GM23338 (cell line): ENCODE measurements around the gene AHCY. TPM values are rescaled to one million over a fixed set of nuclear protein-coding genes. Genes with fewer than 3 reads are reported as not detected.
A peak's percentile ranks its signal among the peaks of the same experiment; 100 is the strongest.

ENCODE experiments used
- ATAC-seq: fragments of 200-7000 bp; cut with Tn5 transposase; 3 replicates; pipeline ENCODE4 v1.9.1; 2020
- DNase-seq: peaks from one replicate; pipeline ENCODE4 v3.0.0-alpha.2; 2015; ENCODE audit warnings: low spot score
- H2AFZ ChIP-seq: fragments of 200-600 bp; sonication (generic); 2 replicates; pipeline ENCODE4 v1.8.0; 2016; ENCODE audit warnings: antibody characterized with exemption, mild to moderate bottlenecking, moderate library complexity
- H3F3A ChIP-seq: fragments of 200-600 bp; sonication (generic); replicated peaks from 2 replicates; pipeline ENCODE4 v1.8.0; 2017; ENCODE audit warnings: antibody characterized with exemption, mixed run types, low read depth
- H3K27ac ChIP-seq: fragments of 200-600 bp; sonication (generic); 2 replicates; pipeline ENCODE4 v1.6.1; 2016; ENCODE audit warnings: low read depth
- H3K27me3 ChIP-seq: fragments of 200-600 bp; sonication (generic); 2 replicates; pipeline ENCODE4 v1.8.0; 2016; ENCODE audit warnings: mild to moderate bottlenecking, mixed run types, moderate library complexity; ENCODE audit not compliant: insufficient read depth
- H3K36me3 ChIP-seq: fragments of 200-600 bp; sonication (generic); 2 replicates; pipeline ENCODE4 v1.8.0; 2016; ENCODE audit warnings: mild to moderate bottlenecking; ENCODE audit not compliant: insufficient read depth
- H3K4me1 ChIP-seq: fragments of 200-600 bp; sonication (generic); 2 replicates; pipeline ENCODE4 v1.8.0; 2016; ENCODE audit warnings: mild to moderate bottlenecking, moderate library complexity; ENCODE audit not compliant: insufficient read depth
- H3K4me2 ChIP-seq: fragments of 200-600 bp; sonication (generic); 2 replicates; pipeline ENCODE4 v1.7.1; 2017; ENCODE audit warnings: mixed run types
- H3K4me3 ChIP-seq: fragments of 200-600 bp; sonication (generic); 2 replicates; pipeline ENCODE4 v1.6.1; 2016; ENCODE audit warnings: mixed run types
- H3K79me2 ChIP-seq: fragments of 200-600 bp; sonication (generic); replicated peaks from 2 replicates; pipeline ENCODE4 v1.8.0; 2017; ENCODE audit warnings: mild to moderate bottlenecking; ENCODE audit not compliant: insufficient read depth
- H3K9me2 ChIP-seq: fragments of 200-600 bp; sonication (generic); 2 replicates; pipeline ENCODE4 v1.8.0; 2017; ENCODE audit not compliant: insufficient read depth
- H4K20me1 ChIP-seq: fragments of 200-600 bp; sonication (generic); replicated peaks from 2 replicates; pipeline ENCODE4 v1.8.0; 2017; ENCODE audit warnings: mild to moderate bottlenecking; ENCODE audit not compliant: insufficient read depth
- H3K27ac Mint-ChIP-seq: 2 replicates; pipeline ENCODE4 v1.8.0; 2020; ENCODE audit warnings: inconsistent platforms, mild to moderate bottlenecking, moderate library complexity, mixed read lengths
- H3K27me3 Mint-ChIP-seq: 3 replicates; pipeline ENCODE4 v1.8.0; 2022; ENCODE audit warnings: low read depth, mild to moderate bottlenecking, moderate library complexity, mixed read lengths, inconsistent platforms; ENCODE audit not compliant: insufficient read depth, poor library complexity
- H3K36me3 Mint-ChIP-seq: 3 replicates; pipeline ENCODE4 v1.8.0; 2021; ENCODE audit warnings: low read depth, mild to moderate bottlenecking, inconsistent platforms, moderate library complexity, mixed read lengths
- H3K4me1 Mint-ChIP-seq: 3 replicates; pipeline ENCODE4 v1.8.0; 2020; ENCODE audit warnings: mild to moderate bottlenecking, inconsistent platforms, mixed read lengths
- H3K4me3 Mint-ChIP-seq: 3 replicates; pipeline ENCODE4 v1.8.0; 2021; ENCODE audit warnings: moderate library complexity, mild to moderate bottlenecking, inconsistent platforms, mixed read lengths
- H3K9me3 Mint-ChIP-seq: 3 replicates; pipeline ENCODE4 v1.8.0; 2020; ENCODE audit warnings: moderate library complexity, mild to moderate bottlenecking, inconsistent platforms, mixed read lengths
- CREB1 ChIP-seq: fragments of 250-450 bp; sonication (Bioruptor Pico); IDR thresholded peaks from 2 replicates; pipeline ENCODE4 v1.5.0; 2020; ENCODE audit warnings: low read depth, mild to moderate bottlenecking, moderate library complexity
- EZH2 ChIP-seq: fragments of 200-600 bp; sonication (generic); IDR thresholded peaks from one replicate; pipeline ENCODE4 v1.8.0; 2017; ENCODE audit warnings: antibody characterized with exemption, mild to moderate bottlenecking, low read depth; ENCODE audit not compliant: unreplicated experiment
- EZH2phosphoT487 ChIP-seq: fragments of 200-600 bp; sonication (generic); IDR thresholded peaks from one replicate; pipeline ENCODE4 v1.8.1; 2018; ENCODE audit warnings: antibody characterized with exemption; ENCODE audit not compliant: unreplicated experiment
- JUNB ChIP-seq: IDR thresholded peaks from one replicate; pipeline ENCODE4 v1.6.1; 2016; ENCODE audit warnings: antibody characterized with exemption; ENCODE audit not compliant: unreplicated experiment
- NANOG ChIP-seq: IDR thresholded peaks from 2 replicates; pipeline ENCODE4 v1.6.1; 2016; ENCODE audit warnings: antibody characterized with exemption, borderline replicate concordance
- POLR2AphosphoS5 ChIP-seq: IDR thresholded peaks from 2 replicates; pipeline ENCODE4 v1.6.1; 2016; ENCODE audit warnings: antibody characterized with exemption, low read depth
- STAT1 ChIP-seq: IDR thresholded peaks from one replicate; pipeline ENCODE4 v1.6.1; 2016; ENCODE audit warnings: antibody characterized with exemption; ENCODE audit not compliant: unreplicated experiment
- ZNF114 ChIP-seq: fragments of 250-450 bp; sonication (Bioruptor Pico); IDR thresholded peaks from 2 replicates; pipeline ENCODE4 v1.5.0; 2020; ENCODE audit warnings: mild to moderate bottlenecking, moderate library complexity
- ZNF331 ChIP-seq: fragments of 250-450 bp; sonication (Bioruptor Pico); IDR thresholded peaks from 2 replicates; pipeline ENCODE4 v1.5.0; 2020; ENCODE audit warnings: low read depth, mild to moderate bottlenecking, moderate library complexity
- polyA plus RNA-seq: library from polyadenylated mRNA; unstranded; fragments of >200 nt; fragmentation: Nextera tagmentation; extraction: Ambion mirVana; gene quantifications from 2 replicates; pipeline ENCODE4 v1.2.1, GENCODE V29; 2016
- total RNA-seq: library from RNA; depleted of rRNA; stranded (reverse); fragments of >200 nt; shearing (Covaris generic); gene quantifications from 2 replicates; pipeline ENCODE4 v1.2.3, GENCODE V29; 2014
- TF ChIP-seq, protein P1 (sequence below): IDR thresholded peaks from 2 replicates; pipeline ENCODE4 v1.6.1; 2016; ENCODE audit warnings: antibody characterized with exemption
- TF ChIP-seq, protein P2 (sequence below): fragments of 250-450 bp; sonication (Bioruptor Pico); IDR thresholded peaks from 2 replicates; pipeline ENCODE4 v1.5.0; 2020; ENCODE audit warnings: mild to moderate bottlenecking, moderate library complexity
- TF ChIP-seq, protein P3 (sequence below), 2 experiments: fragments of 200-600 bp in 1 of 2; sonication (generic) in 1 of 2; conservative IDR thresholded peaks; 2 replicates each; pipeline versions ENCODE4 v1.5.1 to v1.6.1; 2016 to 2017; ENCODE audit warnings: antibody characterized with exemption in 2 of 2, low read depth in 2 of 2, mild to moderate bottlenecking in 2 of 2, moderate library complexity in 1 of 2
- TF ChIP-seq, protein P4 (sequence below): IDR thresholded peaks from one replicate; pipeline ENCODE4 v1.6.1; 2018; ENCODE audit warnings: antibody characterized with exemption; ENCODE audit not compliant: unreplicated experiment

The AHCY gene
- total and polyA plus RNA-seq, 2 experiments from 2014 or later, result 138 to 423 TPM

DNA sequence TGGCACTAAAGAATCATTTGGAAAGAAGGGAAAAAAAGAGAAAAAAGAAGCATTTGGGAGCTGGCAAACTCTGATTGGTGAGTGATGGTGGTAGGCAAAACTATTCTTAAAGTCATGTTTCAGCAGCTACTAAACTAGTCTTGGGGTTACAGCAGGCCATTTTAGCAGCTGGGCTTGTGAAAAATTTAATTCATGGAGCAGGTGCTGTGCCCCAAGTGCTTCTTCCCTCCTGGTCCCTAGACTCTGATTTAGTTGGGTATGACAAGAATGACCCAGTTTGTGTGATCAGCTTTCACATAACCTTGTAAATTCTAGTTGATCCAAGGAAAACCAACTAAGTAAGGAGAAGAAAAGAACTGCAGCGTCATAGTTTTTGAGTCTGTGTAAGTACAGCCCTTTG is 63.0 kb downstream of the AHCY start:
- 0 out of 2 replicates have a peak, but pooled peaks cover 10% of the 10 kb centered on the region for H3K4me1 ChIP-seq
- peaks cover 7% of the 10 kb centered on the region; the same call in 2 of the 3 replicates for H3K4me1 Mint-ChIP-seq
- H3K27ac ChIP-seq, result no peak overlapping the region
- H3K27ac Mint-ChIP-seq, result no peak overlapping the region
- TF ChIP-seq CREB1 (CRISPR knock-in tag) (no peak), EZH2phosphoT487 (no peak), ZNF114 (CRISPR knock-in tag) (no peak), NANOG (no peak), POLR2AphosphoS5 (no peak), ZNF331 (CRISPR knock-in tag) (no peak), EZH2 (no peak), STAT1 (no peak), JUNB (no peak)
- TF ChIP-seq, protein P1, sequence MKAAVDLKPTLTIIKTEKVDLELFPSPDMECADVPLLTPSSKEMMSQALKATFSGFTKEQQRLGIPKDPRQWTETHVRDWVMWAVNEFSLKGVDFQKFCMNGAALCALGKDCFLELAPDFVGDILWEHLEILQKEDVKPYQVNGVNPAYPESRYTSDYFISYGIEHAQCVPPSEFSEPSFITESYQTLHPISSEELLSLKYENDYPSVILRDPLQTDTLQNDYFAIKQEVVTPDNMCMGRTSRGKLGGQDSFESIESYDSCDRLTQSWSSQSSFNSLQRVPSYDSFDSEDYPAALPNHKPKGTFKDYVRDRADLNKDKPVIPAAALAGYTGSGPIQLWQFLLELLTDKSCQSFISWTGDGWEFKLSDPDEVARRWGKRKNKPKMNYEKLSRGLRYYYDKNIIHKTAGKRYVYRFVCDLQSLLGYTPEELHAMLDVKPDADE, result no peak
- TF ChIP-seq, protein P2, sequence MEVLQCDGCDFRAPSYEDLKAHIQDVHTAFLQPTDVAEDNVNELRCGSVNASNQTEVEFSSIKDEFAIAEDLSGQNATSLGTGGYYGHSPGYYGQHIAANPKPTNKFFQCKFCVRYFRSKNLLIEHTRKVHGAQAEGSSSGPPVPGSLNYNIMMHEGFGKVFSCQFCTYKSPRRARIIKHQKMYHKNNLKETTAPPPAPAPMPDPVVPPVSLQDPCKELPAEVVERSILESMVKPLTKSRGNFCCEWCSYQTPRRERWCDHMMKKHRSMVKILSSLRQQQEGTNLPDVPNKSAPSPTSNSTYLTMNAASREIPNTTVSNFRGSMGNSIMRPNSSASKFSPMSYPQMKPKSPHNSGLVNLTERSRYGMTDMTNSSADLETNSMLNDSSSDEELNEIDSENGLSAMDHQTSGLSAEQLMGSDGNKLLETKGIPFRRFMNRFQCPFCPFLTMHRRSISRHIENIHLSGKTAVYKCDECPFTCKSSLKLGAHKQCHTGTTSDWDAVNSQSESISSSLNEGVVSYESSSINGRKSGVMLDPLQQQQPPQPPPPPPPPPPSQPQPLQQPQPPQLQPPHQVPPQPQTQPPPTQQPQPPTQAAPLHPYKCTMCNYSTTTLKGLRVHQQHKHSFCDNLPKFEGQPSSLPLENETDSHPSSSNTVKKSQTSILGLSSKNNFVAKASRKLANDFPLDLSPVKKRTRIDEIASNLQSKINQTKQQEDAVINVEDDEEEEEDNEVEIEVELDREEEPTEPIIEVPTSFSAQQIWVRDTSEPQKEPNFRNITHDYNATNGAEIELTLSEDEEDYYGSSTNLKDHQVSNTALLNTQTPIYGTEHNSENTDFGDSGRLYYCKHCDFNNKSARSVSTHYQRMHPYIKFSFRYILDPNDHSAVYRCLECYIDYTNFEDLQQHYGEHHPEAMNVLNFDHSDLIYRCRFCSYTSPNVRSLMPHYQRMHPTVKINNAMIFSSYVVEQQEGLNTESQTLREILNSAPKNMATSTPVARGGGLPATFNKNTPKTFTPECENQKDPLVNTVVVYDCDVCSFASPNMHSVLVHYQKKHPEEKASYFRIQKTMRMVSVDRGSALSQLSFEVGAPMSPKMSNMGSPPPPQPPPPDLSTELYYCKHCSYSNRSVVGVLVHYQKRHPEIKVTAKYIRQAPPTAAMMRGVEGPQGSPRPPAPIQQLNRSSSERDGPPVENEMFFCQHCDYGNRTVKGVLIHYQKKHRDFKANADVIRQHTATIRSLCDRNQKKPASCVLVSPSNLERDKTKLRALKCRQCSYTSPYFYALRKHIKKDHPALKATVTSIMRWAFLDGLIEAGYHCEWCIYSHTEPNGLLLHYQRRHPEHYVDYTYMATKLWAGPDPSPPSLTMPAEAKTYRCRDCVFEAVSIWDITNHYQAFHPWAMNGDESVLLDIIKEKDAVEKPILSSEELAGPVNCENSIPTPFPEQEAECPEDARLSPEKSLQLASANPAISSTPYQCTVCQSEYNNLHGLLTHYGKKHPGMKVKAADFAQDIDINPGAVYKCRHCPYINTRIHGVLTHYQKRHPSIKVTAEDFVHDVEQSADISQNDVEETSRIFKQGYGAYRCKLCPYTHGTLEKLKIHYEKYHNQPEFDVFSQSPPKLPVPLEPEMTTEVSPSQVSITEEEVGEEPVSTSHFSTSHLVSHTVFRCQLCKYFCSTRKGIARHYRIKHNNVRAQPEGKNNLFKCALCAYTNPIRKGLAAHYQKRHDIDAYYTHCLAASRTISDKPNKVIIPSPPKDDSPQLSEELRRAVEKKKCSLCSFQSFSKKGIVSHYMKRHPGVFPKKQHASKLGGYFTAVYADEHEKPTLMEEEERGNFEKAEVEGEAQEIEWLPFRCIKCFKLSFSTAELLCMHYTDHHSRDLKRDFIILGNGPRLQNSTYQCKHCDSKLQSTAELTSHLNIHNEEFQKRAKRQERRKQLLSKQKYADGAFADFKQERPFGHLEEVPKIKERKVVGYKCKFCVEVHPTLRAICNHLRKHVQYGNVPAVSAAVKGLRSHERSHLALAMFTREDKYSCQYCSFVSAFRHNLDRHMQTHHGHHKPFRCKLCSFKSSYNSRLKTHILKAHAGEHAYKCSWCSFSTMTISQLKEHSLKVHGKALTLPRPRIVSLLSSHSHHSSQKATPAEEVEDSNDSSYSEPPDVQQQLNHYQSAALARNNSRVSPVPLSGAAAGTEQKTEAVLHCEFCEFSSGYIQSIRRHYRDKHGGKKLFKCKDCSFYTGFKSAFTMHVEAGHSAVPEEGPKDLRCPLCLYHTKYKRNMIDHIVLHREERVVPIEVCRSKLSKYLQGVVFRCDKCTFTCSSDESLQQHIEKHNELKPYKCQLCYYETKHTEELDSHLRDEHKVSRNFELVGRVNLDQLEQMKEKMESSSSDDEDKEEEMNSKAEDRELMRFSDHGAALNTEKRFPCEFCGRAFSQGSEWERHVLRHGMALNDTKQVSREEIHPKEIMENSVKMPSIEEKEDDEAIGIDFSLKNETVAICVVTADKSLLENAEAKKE (CRISPR knock-in tag), result no peak
- TF ChIP-seq, protein P3, sequence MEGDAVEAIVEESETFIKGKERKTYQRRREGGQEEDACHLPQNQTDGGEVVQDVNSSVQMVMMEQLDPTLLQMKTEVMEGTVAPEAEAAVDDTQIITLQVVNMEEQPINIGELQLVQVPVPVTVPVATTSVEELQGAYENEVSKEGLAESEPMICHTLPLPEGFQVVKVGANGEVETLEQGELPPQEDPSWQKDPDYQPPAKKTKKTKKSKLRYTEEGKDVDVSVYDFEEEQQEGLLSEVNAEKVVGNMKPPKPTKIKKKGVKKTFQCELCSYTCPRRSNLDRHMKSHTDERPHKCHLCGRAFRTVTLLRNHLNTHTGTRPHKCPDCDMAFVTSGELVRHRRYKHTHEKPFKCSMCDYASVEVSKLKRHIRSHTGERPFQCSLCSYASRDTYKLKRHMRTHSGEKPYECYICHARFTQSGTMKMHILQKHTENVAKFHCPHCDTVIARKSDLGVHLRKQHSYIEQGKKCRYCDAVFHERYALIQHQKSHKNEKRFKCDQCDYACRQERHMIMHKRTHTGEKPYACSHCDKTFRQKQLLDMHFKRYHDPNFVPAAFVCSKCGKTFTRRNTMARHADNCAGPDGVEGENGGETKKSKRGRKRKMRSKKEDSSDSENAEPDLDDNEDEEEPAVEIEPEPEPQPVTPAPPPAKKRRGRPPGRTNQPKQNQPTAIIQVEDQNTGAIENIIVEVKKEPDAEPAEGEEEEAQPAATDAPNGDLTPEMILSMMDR (conservative IDR thresholded peaks at IDR 0.05; ENCODE audit: low read depth in 2 of 2), result no peak
- TF ChIP-seq, protein P4, sequence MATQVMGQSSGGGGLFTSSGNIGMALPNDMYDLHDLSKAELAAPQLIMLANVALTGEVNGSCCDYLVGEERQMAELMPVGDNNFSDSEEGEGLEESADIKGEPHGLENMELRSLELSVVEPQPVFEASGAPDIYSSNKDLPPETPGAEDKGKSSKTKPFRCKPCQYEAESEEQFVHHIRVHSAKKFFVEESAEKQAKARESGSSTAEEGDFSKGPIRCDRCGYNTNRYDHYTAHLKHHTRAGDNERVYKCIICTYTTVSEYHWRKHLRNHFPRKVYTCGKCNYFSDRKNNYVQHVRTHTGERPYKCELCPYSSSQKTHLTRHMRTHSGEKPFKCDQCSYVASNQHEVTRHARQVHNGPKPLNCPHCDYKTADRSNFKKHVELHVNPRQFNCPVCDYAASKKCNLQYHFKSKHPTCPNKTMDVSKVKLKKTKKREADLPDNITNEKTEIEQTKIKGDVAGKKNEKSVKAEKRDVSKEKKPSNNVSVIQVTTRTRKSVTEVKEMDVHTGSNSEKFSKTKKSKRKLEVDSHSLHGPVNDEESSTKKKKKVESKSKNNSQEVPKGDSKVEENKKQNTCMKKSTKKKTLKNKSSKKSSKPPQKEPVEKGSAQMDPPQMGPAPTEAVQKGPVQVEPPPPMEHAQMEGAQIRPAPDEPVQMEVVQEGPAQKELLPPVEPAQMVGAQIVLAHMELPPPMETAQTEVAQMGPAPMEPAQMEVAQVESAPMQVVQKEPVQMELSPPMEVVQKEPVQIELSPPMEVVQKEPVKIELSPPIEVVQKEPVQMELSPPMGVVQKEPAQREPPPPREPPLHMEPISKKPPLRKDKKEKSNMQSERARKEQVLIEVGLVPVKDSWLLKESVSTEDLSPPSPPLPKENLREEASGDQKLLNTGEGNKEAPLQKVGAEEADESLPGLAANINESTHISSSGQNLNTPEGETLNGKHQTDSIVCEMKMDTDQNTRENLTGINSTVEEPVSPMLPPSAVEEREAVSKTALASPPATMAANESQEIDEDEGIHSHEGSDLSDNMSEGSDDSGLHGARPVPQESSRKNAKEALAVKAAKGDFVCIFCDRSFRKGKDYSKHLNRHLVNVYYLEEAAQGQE, result no peak
- no peak overlapping the region for H3K4me3 ChIP-seq
- peaks cover 6% of the 10 kb centered on the region for H3K9me3 Mint-ChIP-seq
- no peak overlapping the region for H3K4me3 Mint-ChIP-seq
- H3K79me2 ChIP-seq, result no peaks in the 10 kb centered on the region
- ATAC-seq, result no peak
- peak overlapping the region; percentile 48; the same call in 1 of the 2 replicates for H2AFZ ChIP-seq
- H3K36me3 Mint-ChIP-seq, result no peaks in the 10 kb centered on the region
- H4K20me1 ChIP-seq, result no peaks in the 10 kb centered on the region
- no peaks in the 10 kb centered on the region for H3K9me2 ChIP-seq
- no peak overlapping the region for H3K4me2 ChIP-seq
- H3K36me3 ChIP-seq, result no peaks in the 10 kb centered on the region
- H3K27me3 Mint-ChIP-seq, result no peaks in the 10 kb centered on the region
- no peaks in the 10 kb centered on the region for H3F3A ChIP-seq
- no peak for DNase-seq
- H3K27me3 ChIP-seq, result no peaks in the 10 kb centered on the region
